Measurements from ENCODE around the gene KIAA0586.
"Not testable (repeated sequence)": the region's sequence is repeated elsewhere in the genome, so short reads cannot be mapped to it uniquely, and the experiment has no call there.

Gene KIAA0586

DNA sequence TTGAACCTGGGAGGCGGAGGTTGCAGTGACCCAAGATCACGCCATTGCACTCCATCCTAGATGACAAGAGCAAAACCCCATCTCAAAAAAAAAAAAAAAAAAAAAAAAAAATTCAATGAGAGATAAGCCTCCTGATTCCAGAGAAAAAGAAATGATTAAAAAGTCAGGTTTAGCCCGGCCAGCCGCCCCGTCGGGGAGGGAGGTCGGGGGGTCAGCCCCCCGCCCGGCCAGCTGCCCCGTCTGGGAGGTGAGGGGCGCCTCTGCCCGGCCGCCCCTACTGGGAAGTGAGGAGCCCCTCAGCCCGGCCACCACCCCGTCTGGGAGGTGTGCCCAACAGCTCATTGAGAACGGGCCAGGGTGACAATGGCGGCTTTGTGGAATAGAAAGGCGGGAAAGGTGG is 160.8 kb downstream of the KIAA0586 start:
- H3K9ac ChIP-seq (ENCODE audit: low read length in 2 of 2); H3K27ac ChIP-seq (ENCODE audit: low read length); H3K4me3 ChIP-seq (ENCODE audit: low read length in 2 of 2); H3K4me1 ChIP-seq (ENCODE audit: control insufficient read depth, insufficient read depth, low read length); H3K9me3 ChIP-seq (ENCODE audit: control insufficient read depth in 2 of 2, low read length in 2 of 2); H3K27me3 ChIP-seq (ENCODE audit: control insufficient read depth in 1 of 2, insufficient read depth in 2 of 2, low read length in 2 of 2); H3K36me3 ChIP-seq (ENCODE audit: control insufficient read depth in 2 of 2, insufficient read depth in 2 of 2, low read length in 2 of 2): not testable (repeated sequence)

GRCh38 chr14:58593977-58594376 is 166.5 kb downstream of the KIAA0586 start:
- Histone ChIP-seq H3K36me3 (ENCODE audit: control insufficient read depth in 2 of 2, insufficient read depth in 2 of 2, low read length in 2 of 2) (no peaks in the 10 kb centered on the region), H3K27ac (ENCODE audit: low read length) (no peak overlapping the region), H3K9me3 (ENCODE audit: control insufficient read depth in 2 of 2, low read length in 2 of 2) (no peaks in the 10 kb centered on the region), H3K4me1 (ENCODE audit: control insufficient read depth, insufficient read depth, low read length) (no peaks in the 10 kb centered on the region), H3K27me3 (ENCODE audit: control insufficient read depth in 1 of 2, insufficient read depth in 2 of 2, low read length in 2 of 2) (no peaks in the 10 kb centered on the region), H3K4me3 (ENCODE audit: low read length in 2 of 2) (no peak overlapping the region), H3K9ac (ENCODE audit: low read length in 2 of 2) (no peak overlapping the region)

DNA sequence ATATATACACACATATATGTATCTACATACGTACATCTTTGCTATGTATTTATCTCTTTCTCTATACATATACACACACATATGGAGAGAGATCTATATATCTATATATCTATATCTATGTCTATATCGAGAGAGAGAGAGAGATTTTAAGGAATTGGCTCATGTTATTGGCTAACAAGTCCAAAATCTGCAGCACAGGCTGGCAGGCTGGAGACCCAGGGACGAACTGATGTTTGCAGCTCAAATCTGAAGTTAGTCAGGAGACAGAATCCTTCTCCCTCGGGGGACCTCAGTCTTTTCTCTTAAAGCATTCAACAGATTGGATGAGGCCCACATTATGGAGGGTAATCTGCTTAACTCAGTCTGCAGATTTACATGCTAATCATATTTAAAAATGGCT is 169.5 kb downstream of the KIAA0586 start:
- H3K27ac ChIP-seq (ENCODE audit: low read length), result no peak overlapping the region
- H3K9ac ChIP-seq (ENCODE audit: low read length in 2 of 2), result no peak overlapping the region
- H3K4me3 ChIP-seq (ENCODE audit: low read length in 2 of 2), result no peak overlapping the region
- no peaks in the 10 kb centered on the region for H3K27me3 ChIP-seq (ENCODE audit: control insufficient read depth in 1 of 2, insufficient read depth in 2 of 2, low read length in 2 of 2)
- H3K36me3 ChIP-seq (ENCODE audit: control insufficient read depth in 2 of 2, insufficient read depth in 2 of 2, low read length in 2 of 2), result no peaks in the 10 kb centered on the region
- no peaks in the 10 kb centered on the region for H3K9me3 ChIP-seq (ENCODE audit: control insufficient read depth in 2 of 2, low read length in 2 of 2)
- H3K4me1 ChIP-seq (ENCODE audit: control insufficient read depth, insufficient read depth, low read length), result no peaks in the 10 kb centered on the region

GRCh38 chr14:58598028-58598803 is 170.7 kb downstream of the KIAA0586 start:
- no peaks in the 10 kb centered on the region for H3K27me3 ChIP-seq (ENCODE audit: control insufficient read depth in 1 of 2, insufficient read depth in 2 of 2, low read length in 2 of 2)
- H3K27ac ChIP-seq (ENCODE audit: low read length), result no peak overlapping the region
- no peak overlapping the region for H3K9ac ChIP-seq (ENCODE audit: low read length in 2 of 2)
- H3K36me3 ChIP-seq (ENCODE audit: control insufficient read depth in 2 of 2, insufficient read depth in 2 of 2, low read length in 2 of 2), result no peaks in the 10 kb centered on the region
- H3K9me3 ChIP-seq (ENCODE audit: control insufficient read depth in 2 of 2, low read length in 2 of 2), result no peaks in the 10 kb centered on the region
- H3K4me3 ChIP-seq (ENCODE audit: low read length in 2 of 2), result no peak overlapping the region
- no peaks in the 10 kb centered on the region for H3K4me1 ChIP-seq (ENCODE audit: control insufficient read depth, insufficient read depth, low read length)

DNA sequence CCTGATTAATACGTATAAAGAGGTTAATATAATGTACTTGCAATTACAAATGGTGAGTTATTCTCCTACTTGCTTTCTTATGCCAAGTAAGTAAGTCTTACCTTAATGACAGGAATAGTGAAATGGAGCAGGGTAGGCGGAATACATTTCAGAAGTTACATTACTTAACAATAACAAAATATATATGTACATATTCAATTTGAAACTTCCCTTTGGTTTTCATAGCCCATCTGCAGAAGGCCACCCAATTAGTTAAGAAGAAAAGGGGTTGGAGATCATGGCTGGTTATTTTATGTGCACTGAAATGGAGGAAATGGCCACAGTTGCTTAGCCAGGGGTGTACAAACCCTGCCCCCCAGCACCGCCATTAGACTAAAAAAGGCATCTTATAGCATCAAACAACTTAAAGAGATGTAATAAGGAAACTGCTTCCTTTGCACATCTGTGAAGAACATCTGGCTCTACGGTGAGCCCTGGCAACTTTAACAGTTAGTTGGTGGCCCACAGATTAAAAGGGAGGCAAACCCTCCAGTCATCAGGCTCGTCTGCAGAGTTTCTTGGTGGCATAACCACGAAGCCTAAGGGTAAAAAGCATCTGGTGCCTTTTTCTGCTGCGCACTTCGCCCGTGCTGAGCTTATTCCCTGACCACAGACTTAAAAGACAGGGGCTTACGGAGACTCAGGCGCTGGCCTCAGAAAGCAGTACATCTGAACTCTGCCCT is 171.4 kb downstream of the KIAA0586 start:
- H3K4me3 ChIP-seq (ENCODE audit: low read length in 2 of 2), result no peak overlapping the region
- H3K4me1 ChIP-seq (ENCODE audit: control insufficient read depth, insufficient read depth, low read length), result no peaks in the 10 kb centered on the region
- H3K9ac ChIP-seq (ENCODE audit: low read length in 2 of 2), result no peak overlapping the region
- no peaks in the 10 kb centered on the region for H3K27me3 ChIP-seq (ENCODE audit: control insufficient read depth in 1 of 2, insufficient read depth in 2 of 2, low read length in 2 of 2)
- H3K27ac ChIP-seq (ENCODE audit: low read length), result no peak overlapping the region
- no peaks in the 10 kb centered on the region for H3K9me3 ChIP-seq (ENCODE audit: control insufficient read depth in 2 of 2, low read length in 2 of 2)
- H3K36me3 ChIP-seq (ENCODE audit: control insufficient read depth in 2 of 2, insufficient read depth in 2 of 2, low read length in 2 of 2), result no peaks in the 10 kb centered on the region

- Histone ChIP-seq H3K4me3 (ENCODE audit: low read length in 2 of 2) (no peak overlapping the region), H3K27me3 (ENCODE audit: control insufficient read depth in 1 of 2, insufficient read depth in 2 of 2, low read length in 2 of 2) (no peaks in the 10 kb centered on the region), H3K27ac (ENCODE audit: low read length) (no peak overlapping the region), H3K9me3 (ENCODE audit: control insufficient read depth in 2 of 2, low read length in 2 of 2) (no peaks in the 10 kb centered on the region), H3K4me1 (ENCODE audit: control insufficient read depth, insufficient read depth, low read length) (no peaks in the 10 kb centered on the region), H3K9ac (ENCODE audit: low read length in 2 of 2) (no peak overlapping the region), H3K36me3 (ENCODE audit: control insufficient read depth in 2 of 2, insufficient read depth in 2 of 2, low read length in 2 of 2) (no peaks in the 10 kb centered on the region)
These were observed 172.2 kb downstream of the KIAA0586 start for GRCh38 chr14:58599707-58600106.
